ENCODE data around the gene PON2.

DNA sequence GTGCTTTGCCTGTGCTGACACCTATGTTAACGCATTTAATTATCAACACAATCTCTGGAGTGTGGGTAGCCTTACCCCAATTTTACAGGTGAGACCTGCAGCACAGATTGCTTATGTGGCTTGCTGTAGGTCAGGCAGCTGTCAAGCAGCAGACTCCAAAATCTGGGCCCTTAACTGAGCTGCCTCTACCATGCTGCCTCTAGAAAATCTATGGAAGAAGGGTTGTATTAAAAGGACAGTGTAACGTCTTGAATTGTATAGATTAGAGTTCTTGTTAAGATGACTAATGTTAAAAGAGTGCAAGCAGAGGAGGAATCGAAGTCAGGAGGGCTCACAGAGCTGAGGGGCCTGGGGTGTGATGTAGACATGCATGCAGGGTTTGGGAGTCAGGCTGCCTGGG is 37.4 kb downstream of the PON2 start:
- TF ChIP-seq CTCF (IDR thresholded peaks at IDR 0.05) = no peak
- no peak for TF ChIP-seq EZH2 (IDR thresholded peaks at IDR 0.05; ENCODE audit: borderline replicate concordance, insufficient read depth, low read depth, low read length, poor library complexity, severe bottlenecking)
